ENCODE results near the gene SLC39A11. TPM values are rescaled to one million over a fixed set of nuclear protein-coding genes. Genes with fewer than 3 reads are reported as not detected.
A peak's percentile ranks its signal among the peaks of the same experiment; 100 is the strongest.

The SLC39A11 gene
- total RNA-seq, 1 experiment from 2014 or later: 15.8 TPM

DNA sequence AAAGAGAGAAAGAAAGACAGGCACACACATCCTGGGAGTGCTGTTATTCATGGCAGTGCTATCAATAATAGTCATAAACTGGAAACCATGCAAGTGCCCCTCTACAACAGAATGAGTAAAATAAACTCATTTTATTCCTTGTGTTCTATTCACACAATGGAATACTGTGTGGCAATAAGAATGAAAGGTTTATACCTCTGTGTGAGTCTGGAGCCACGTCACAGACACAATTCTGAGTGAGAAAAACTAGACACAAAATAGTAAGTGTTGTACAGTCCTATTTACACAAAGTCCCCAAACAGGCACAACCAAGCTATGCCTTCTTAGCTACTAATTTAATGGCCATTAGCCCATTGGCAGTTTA lies 429.7 kb downstream of the SLC39A11 start:
- CTCF ChIA-PET: no interaction called here
- no peak for DNase-seq (ENCODE audit: unreplicated experiment)
- no peak overlapping the region for H3K4me3 Mint-ChIP-seq (ENCODE audit: unreplicated experiment)
- H3K36me3 Mint-ChIP-seq (ENCODE audit: insufficient read depth, unreplicated experiment): no peaks in the 10 kb centered on the region
- POLR2A ChIA-PET: interaction anchor here (1.0 to 1.4 kb wide), 2 partner anchors 9 to 106 kb away, joined by 3 read pairs; no protein-coding TSS in a partner anchor
- peaks cover 8% of the 10 kb centered on the region for H3K9me3 Mint-ChIP-seq (ENCODE audit: unreplicated experiment)
- H3K4me1 Mint-ChIP-seq (ENCODE audit: insufficient read depth, unreplicated experiment): peaks cover 15% of the 10 kb centered on the region
- no TSS peak for BruUV-seq (replicated peaks)
- intact Hi-C loops (cut with micrococcal nuclease): no loop called here
- no peaks in the 10 kb centered on the region for H3K27me3 Mint-ChIP-seq (ENCODE audit: insufficient read depth, unreplicated experiment)
- H3K27ac Mint-ChIP-seq (ENCODE audit: low read depth, unreplicated experiment): no peak overlapping the region
- TF ChIP-seq, protein P1, sequence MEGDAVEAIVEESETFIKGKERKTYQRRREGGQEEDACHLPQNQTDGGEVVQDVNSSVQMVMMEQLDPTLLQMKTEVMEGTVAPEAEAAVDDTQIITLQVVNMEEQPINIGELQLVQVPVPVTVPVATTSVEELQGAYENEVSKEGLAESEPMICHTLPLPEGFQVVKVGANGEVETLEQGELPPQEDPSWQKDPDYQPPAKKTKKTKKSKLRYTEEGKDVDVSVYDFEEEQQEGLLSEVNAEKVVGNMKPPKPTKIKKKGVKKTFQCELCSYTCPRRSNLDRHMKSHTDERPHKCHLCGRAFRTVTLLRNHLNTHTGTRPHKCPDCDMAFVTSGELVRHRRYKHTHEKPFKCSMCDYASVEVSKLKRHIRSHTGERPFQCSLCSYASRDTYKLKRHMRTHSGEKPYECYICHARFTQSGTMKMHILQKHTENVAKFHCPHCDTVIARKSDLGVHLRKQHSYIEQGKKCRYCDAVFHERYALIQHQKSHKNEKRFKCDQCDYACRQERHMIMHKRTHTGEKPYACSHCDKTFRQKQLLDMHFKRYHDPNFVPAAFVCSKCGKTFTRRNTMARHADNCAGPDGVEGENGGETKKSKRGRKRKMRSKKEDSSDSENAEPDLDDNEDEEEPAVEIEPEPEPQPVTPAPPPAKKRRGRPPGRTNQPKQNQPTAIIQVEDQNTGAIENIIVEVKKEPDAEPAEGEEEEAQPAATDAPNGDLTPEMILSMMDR (IDR thresholded peaks at IDR 0.05; ENCODE audit: unreplicated experiment): no peak

DNA sequence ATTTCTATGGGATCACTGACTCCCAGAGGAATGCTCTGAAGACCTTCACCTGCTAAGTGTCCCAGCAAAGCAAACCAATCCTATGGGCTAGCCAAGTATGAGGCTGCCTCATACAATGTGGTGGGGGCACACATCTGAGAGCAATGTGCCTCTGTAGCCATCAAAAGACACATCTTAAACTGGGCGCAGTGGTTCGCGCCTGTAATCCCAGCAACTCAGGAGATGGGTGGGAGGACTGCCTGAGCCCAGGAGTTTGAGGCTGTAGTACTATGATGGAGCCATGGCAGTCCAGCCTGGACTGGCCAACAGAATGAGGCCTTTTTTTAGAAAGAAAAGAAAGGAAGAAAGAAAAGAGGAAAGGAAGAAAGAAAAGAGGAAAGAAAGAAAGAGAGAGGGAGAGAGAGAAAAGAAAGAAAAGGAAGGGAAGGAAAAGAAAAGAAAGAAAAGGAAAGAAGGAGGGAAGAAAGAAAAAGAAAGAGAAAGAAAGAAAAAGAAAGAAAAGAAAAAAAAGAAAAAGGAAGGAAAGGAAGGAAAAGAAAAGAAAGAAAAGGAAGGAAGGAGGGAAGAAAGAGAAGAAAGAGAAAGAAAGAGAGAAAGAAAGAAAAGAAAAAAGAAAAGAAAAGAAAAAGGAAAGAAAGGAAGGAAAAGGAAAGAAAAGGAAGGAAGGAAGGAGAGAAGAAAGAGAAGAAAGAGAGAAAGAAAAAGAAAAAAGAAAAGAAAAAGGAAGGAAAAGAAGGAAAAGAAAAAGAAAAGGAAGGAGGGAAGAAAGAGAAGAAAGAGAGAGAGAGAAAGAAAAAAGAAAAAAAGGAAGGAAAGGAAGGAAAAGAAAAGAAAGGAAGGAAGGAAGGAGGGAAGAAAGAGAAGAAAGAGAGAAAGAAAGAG lies 430.3 kb downstream of the SLC39A11 start:
- ChIA-PET CTCF (interaction anchor here (1.6 kb wide), 1 partner anchor 21 kb away, joined by 5 read pairs; no protein-coding TSS in a partner anchor), POLR2A (interaction anchor here (0.7 to 1.6 kb wide), 4 partner anchors 8 to 74 kb away, joined by 3 to 13 read pairs (median 3); no protein-coding TSS in a partner anchor)
- no peaks in the 10 kb centered on the region for H3K27me3 Mint-ChIP-seq (ENCODE audit: insufficient read depth, unreplicated experiment)
- BruUV-seq (replicated peaks): no TSS peak
- intact Hi-C loops (cut with micrococcal nuclease): loop anchor here (2.0 kb wide), 1 partner anchor 101 kb away; no protein-coding TSS in a partner anchor
- no peak for DNase-seq (ENCODE audit: unreplicated experiment)
- H3K27ac Mint-ChIP-seq (ENCODE audit: low read depth, unreplicated experiment): no peak overlapping the region
- H3K4me1 Mint-ChIP-seq (ENCODE audit: insufficient read depth, unreplicated experiment): peaks cover 15% of the 10 kb centered on the region
- no peaks in the 10 kb centered on the region for H3K36me3 Mint-ChIP-seq (ENCODE audit: insufficient read depth, unreplicated experiment)
- H3K9me3 Mint-ChIP-seq (ENCODE audit: unreplicated experiment): peaks cover 8% of the 10 kb centered on the region
- H3K4me3 Mint-ChIP-seq (ENCODE audit: unreplicated experiment): no peak overlapping the region
- TF ChIP-seq, protein P1 (IDR thresholded peaks at IDR 0.05; ENCODE audit: unreplicated experiment): no peak

DNA sequence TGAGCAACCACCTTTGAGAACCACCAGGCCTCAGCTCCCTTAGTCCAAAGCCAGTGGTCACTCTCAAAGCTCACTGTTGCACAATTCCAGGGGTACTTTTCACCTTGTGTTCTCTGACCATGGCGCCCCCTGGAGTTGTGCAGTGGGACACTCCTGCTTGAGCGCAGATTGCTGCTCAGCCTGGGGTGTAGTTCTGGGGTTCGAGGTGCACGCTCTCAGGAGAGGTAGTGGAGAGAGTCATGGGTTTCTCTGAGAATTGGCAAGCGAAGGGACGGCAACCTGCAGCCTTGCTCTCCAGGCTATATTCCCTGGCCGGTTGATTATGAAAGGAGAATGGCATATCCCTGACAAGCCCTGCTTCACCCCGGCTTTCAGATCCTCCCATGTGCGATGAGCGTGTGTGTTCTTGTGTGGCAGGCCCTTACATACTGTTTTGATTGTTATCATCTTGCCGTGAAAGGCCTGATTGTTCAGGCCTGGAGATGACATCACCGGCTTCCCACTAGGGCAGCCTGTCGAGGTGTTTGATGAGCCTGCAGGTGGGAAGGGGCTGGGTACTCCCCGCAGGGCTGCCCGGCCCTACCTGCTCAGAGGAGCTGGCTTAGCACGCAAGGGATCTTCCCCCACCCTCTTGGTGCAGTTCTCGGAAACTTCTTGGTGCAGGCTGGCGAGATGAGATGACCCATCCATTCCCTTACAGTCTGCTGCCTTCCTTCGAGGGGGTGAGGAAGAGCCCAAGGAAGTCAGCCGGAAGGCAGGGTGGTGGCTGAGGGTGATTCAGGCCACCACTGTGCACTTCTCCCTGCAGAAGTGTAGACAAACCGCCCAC lies 431.2 kb downstream of the SLC39A11 start:
- intact Hi-C loops (cut with micrococcal nuclease): loop anchor here (2.0 kb wide), 1 partner anchor 101 kb away; no protein-coding TSS in a partner anchor
- no peak overlapping the region for H3K4me3 Mint-ChIP-seq (ENCODE audit: unreplicated experiment)
- TF ChIP-seq, protein P1 (IDR thresholded peaks at IDR 0.05; ENCODE audit: unreplicated experiment): peak; percentile 43
- H3K27me3 Mint-ChIP-seq (ENCODE audit: insufficient read depth, unreplicated experiment): no peaks in the 10 kb centered on the region
- peak; percentile 78 for DNase-seq (ENCODE audit: unreplicated experiment)
- peaks cover 8% of the 10 kb centered on the region for H3K9me3 Mint-ChIP-seq (ENCODE audit: unreplicated experiment)
- no TSS peak for BruUV-seq (replicated peaks)
- peak overlapping the region; percentile 78 for H3K27ac Mint-ChIP-seq (ENCODE audit: low read depth, unreplicated experiment)
- no peaks in the 10 kb centered on the region for H3K36me3 Mint-ChIP-seq (ENCODE audit: insufficient read depth, unreplicated experiment)
- H3K4me1 Mint-ChIP-seq (ENCODE audit: insufficient read depth, unreplicated experiment): peaks cover 15% of the 10 kb centered on the region
- POLR2A ChIA-PET: interaction anchor here (0.7 to 1.6 kb wide), 6 partner anchors 37 to 75 kb away, joined by 3 to 13 read pairs (median 4); no protein-coding TSS in a partner anchor
- CTCF ChIA-PET: interaction anchor here (0.6 to 1.7 kb wide), 6 partner anchors 22 to 105 kb away, joined by 3 to 15 read pairs (median 4); no protein-coding TSS in a partner anchor
